ENCODE measurements around the gene GLUD1.

- TF ChIP-seq CTCF (IDR thresholded peaks at IDR 0.05): no peak
- TF ChIP-seq POLR2AphosphoS5 (IDR thresholded peaks at IDR 0.05; ENCODE audit: low read depth, low read length): no peak
- no peak for TF ChIP-seq SIN3A (IDR thresholded peaks at IDR 0.05; ENCODE audit: borderline replicate concordance, insufficient read depth, low read depth, low read length)
Measured at GRCh38 chr10:87060280-87060928, 34.2 kb downstream of the GLUD1 start.
